SK-N-DZ (cell line): ENCODE results near the gene FAF1.

ENCODE experiments used
- DNase-seq: peaks from one replicate; pipeline ENCODE4 v3.0.0-alpha.2; 2015; ENCODE audit warnings: low spot score

The FAF1 gene

GRCh38 chr1:50644447-50645105 is 315.5 kb downstream of the FAF1 start:
- no peak for DNase-seq

- DNase-seq: no peak
Observed at GRCh38 chr1:50637460-50637859, 322.6 kb downstream of the FAF1 start.

- no peak for DNase-seq
Observed at GRCh38 chr1:50634251-50634650, 325.8 kb downstream of the FAF1 start.

- DNase-seq: peak; percentile 10
Observed at GRCh38 chr1:50633465-50633864, 326.6 kb downstream of the FAF1 start.

- peak; percentile 1 for DNase-seq
Observed at GRCh38 chr1:50631161-50631560, 328.9 kb downstream of the FAF1 start.

GRCh38 chr1:50622259-50622658 is 337.8 kb downstream of the FAF1 start:
- no peak for DNase-seq

GRCh38 chr1:50620680-50621329 is 339.3 kb downstream of the FAF1 start:
- DNase-seq: no peak

GRCh38 chr1:50615036-50615750 is 344.9 kb downstream of the FAF1 start:
- DNase-seq: no peak

- DNase-seq: no peak
Observed at GRCh38 chr1:50611675-50612074, 348.4 kb downstream of the FAF1 start.

GRCh38 chr1:50610563-50610962 is 349.5 kb downstream of the FAF1 start:
- DNase-seq: no peak

- no peak for DNase-seq
Observed at GRCh38 chr1:50609508-50609907, 350.6 kb downstream of the FAF1 start.

GRCh38 chr1:50605186-50605875 is 354.7 kb downstream of the FAF1 start:
- peak; percentile 30 for DNase-seq

- DNase-seq: no peak
Observed at GRCh38 chr1:50604580-50604979, 355.5 kb downstream of the FAF1 start.

- DNase-seq: no peak
Observed at GRCh38 chr1:50603274-50604271, 356.5 kb downstream of the FAF1 start.

GRCh38 chr1:50599546-50599945 is 360.5 kb downstream of the FAF1 start:
- no peak for DNase-seq

- peak; percentile 6 for DNase-seq
Observed at GRCh38 chr1:50595874-50596273, 364.2 kb downstream of the FAF1 start.

- DNase-seq: no peak
Observed at GRCh38 chr1:50593515-50593914, 366.6 kb downstream of the FAF1 start.

- no peak for DNase-seq
Observed at GRCh38 chr1:50591598-50591997, 368.5 kb downstream of the FAF1 start.

- no peak for DNase-seq
Observed at GRCh38 chr1:50582346-50582745, 377.7 kb downstream of the FAF1 start.

- DNase-seq: no peak
Observed at GRCh38 chr1:50570066-50570468, 390.0 kb downstream of the FAF1 start.

- no peak for DNase-seq
Observed at GRCh38 chr1:50568782-50569181, 391.3 kb downstream of the FAF1 start.
